Testis (tissue), 2 donors: Measurements from ENCODE around the gene IFI27L2.

Experiments used
- CTCF ChIP-seq, 3 experiments: fragments of 450-650 bp in 2 of 3; fragments of 200-600 bp in 1 of 3; sonication (generic) in 1 of 3; IDR thresholded peaks; one replicate each; pipeline ENCODE4 v1.5.1; 2016 to 2019; ENCODE audit warnings: antibody characterized with exemption in 3 of 3, mild to moderate bottlenecking in 2 of 3, moderate library complexity in 1 of 3
- POLR2A ChIP-seq: fragments of 450-650 bp; IDR thresholded peaks from one replicate; pipeline ENCODE4 v1.6.1; 2017; ENCODE audit warnings: antibody characterized with exemption, mild to moderate bottlenecking, moderate library complexity

- TF ChIP-seq CTCF (IDR thresholded peaks at IDR 0.05) (no peak), POLR2A (no peak)
Observed at GRCh38 chr14:94139006-94139405, 9.6 kb upstream of the IFI27L2 start.
